Measurements from ENCODE around the gene CNTLN. TPM values are rescaled to one million over a fixed set of nuclear protein-coding genes. Genes with fewer than 3 reads are reported as not detected.

CNTLN gene
- total and polyA plus RNA-seq, 2 of the 8 experiments (the other 6 are each of a cell fraction or from before 2014, with no cell fraction given): 4.8 to 10.8 TPM

GRCh38 chr9:17519761-17520160, 384.9 kb downstream of the CNTLN start (continued):
- TF ChIP-seq POLR2AphosphoS5 (IDR thresholded peaks at IDR 0.05; ENCODE audit: low read depth, low read length) (no peak), CTBP2 (IDR thresholded peaks at IDR 0.05; ENCODE audit: borderline replicate concordance, insufficient read depth, insufficient read length, low read length) (no peak), BACH1 (IDR thresholded peaks at IDR 0.05; ENCODE audit: low read length) (no peak), HDAC6 (IDR thresholded peaks at IDR 0.05; ENCODE audit: low read depth, low read length) (no peak), POLR2A (IDR thresholded peaks at IDR 0.05; ENCODE audit: control extremely low read depth in 1 of 2, low read depth in 2 of 2, low read length in 2 of 2) (no peak), CHD1 (IDR thresholded peaks at IDR 0.05; ENCODE audit: low read depth, low read length) (no peak), FOSL1 (IDR thresholded peaks at IDR 0.05; ENCODE audit: insufficient read depth, low read depth, low read length) (no peak)
